Spleen (tissue), 11 donors: ENCODE data around the gene MYRF. TPM values are rescaled to one million over a fixed set of nuclear protein-coding genes. Genes with fewer than 3 reads are reported as not detected.
A peak's percentile ranks its signal among the peaks of the same experiment; 100 is the strongest.

Experiments used
- DNase-seq: peaks from one replicate; pipeline ENCODE4 v3.0.0-alpha.2; 2020
- H3K27ac ChIP-seq, 8 donors: fragments of 200-600 bp; sonication (generic) in 7 of 8; 1 replicate in 4 of 8; 2 replicates in 4 of 8; pipeline versions ENCODE4 v1.5.0 to v1.8.0; 2016 to 2021; ENCODE audit warnings: inconsistent platforms in 4 of 8, mild to moderate bottlenecking in 4 of 8, moderate library complexity in 1 of 8
- H3K27me3 ChIP-seq, 7 donors: fragments of 200-600 bp; sonication (generic) in 6 of 7; replicated peaks in 1 of 7; 1 replicate in 4 of 7; 2 replicates in 3 of 7; pipeline versions ENCODE4 v1.5.0 to v1.8.0; 2016 to 2021; ENCODE audit warnings: inconsistent platforms in 3 of 7, mild to moderate bottlenecking in 1 of 7
- H3K36me3 ChIP-seq, 6 donors: fragments of 200-600 bp; sonication (generic) in 5 of 6; 1 replicate in 4 of 6; 2 replicates in 2 of 6; pipeline versions ENCODE4 v1.5.0 to v1.8.0; 2016 to 2021; ENCODE audit warnings: inconsistent platforms in 2 of 6
- H3K4me1 ChIP-seq, 6 donors: fragments of 200-600 bp; sonication (generic) in 5 of 6; 1 replicate in 3 of 6; 2 replicates in 3 of 6; pipeline versions ENCODE4 v1.5.0 to v1.8.0; 2016 to 2021; ENCODE audit warnings: inconsistent platforms in 3 of 6
- H3K4me3 ChIP-seq, 8 donors: fragments of 200-600 bp; sonication (generic) in 7 of 8; 1 replicate in 4 of 8; 2 replicates in 4 of 8; pipeline versions ENCODE4 v1.5.0 to v1.8.0; 2016 to 2021; ENCODE audit warnings: inconsistent platforms in 4 of 8, mild to moderate bottlenecking in 4 of 8, moderate library complexity in 2 of 8
- H3K9me3 ChIP-seq, 8 donors: fragments of 200-600 bp; sonication (generic) in 7 of 8; 1 replicate in 4 of 8; 2 replicates in 4 of 8; pipeline versions ENCODE4 v1.5.0 to v1.8.0; 2016 to 2021; ENCODE audit warnings: inconsistent platforms in 4 of 8
- CTCF ChIP-seq, 11 experiments: fragments of 200-600 bp in 7 of 11; fragments of 450-650 bp in 4 of 11; sonication (generic) in 4 of 11; IDR thresholded peaks in 8 of 11; conservative IDR thresholded peaks in 3 of 11; 1 replicate in 7 of 11; 2 replicates in 4 of 11; pipeline versions ENCODE4 v1.4.0 to v1.8.0; 2016 to 2021; ENCODE audit warnings: antibody characterized with exemption in 11 of 11, inconsistent platforms in 4 of 11, mild to moderate bottlenecking in 1 of 11
- POLR2A ChIP-seq, 3 donors: fragments of 450-650 bp; IDR thresholded peaks; one replicate each; pipeline ENCODE4 v1.5.1; 2017; ENCODE audit warnings: antibody characterized with exemption in 3 of 3, mild to moderate bottlenecking in 1 of 3
- POLR2AphosphoS5 ChIP-seq, 3 donors: sonication (generic); formaldehyde crosslinking; IDR thresholded peaks; one replicate each; pipeline ENCODE4 v1.5.1; 2017; ENCODE audit warnings: antibody characterized with exemption in 3 of 3
- WGBS, 5 donors: extraction: QIAGEN DNeasy Blood & Tissue Kit in 3 of 5; methylation state at CpG; one replicate each; pipeline versions ENCODE4 v1.1.5 to v1.1.7; 2013 to 2018; 5-methylcytosine and 5-hydroxymethylcytosine counted together
- intact Hi-C: fragments of 100-400 bp; cut with DNase I; formaldehyde crosslinking; loops from one replicate; pipeline ENCODE4 v1.15.0; 2023; ENCODE audit warnings: low total_unique reads
- polyA plus RNA-seq, 3 donors: library from polyadenylated mRNA; stranded (reverse); fragments of 200-250 nt; gene quantifications; one replicate each; pipeline ENCODE4 v1.2.1, GENCODE V29; 2013
- total RNA-seq, 7 donors: library from RNA; depleted of rRNA in 3 of 7; stranded (reverse); fragments of >200 nt in 3 of 7; fragmentation: NEBNext Ultra II Directional in 4 of 7; extraction: Animal tissue kit (Norgen Biotek cat#: 25700) in 4 of 7; gene quantifications; one replicate each; pipeline versions ENCODE4 v1.1.0 to v1.2.1, GENCODE V29; 2016 to 2021
- donor health status: healthy with polysubstance abuse.
- donor health status: DM: no; HTN: no; CAD: no; lungs with moderate emphysema.
- donor health status: DM: no; HTN: no; CAD: no.
- donor health status: Bipolar disorder and iron deficiency.
- donor health status: healthy.
- donor health status: DM: no; HTN: no; CAD: no.
- donor health status: DM: yes; HTN: yes; CAD: no.

The MYRF gene
- total and polyA plus RNA-seq, 10 donors: 0.15 to 1.5 (median 0.55) TPM

DNA sequence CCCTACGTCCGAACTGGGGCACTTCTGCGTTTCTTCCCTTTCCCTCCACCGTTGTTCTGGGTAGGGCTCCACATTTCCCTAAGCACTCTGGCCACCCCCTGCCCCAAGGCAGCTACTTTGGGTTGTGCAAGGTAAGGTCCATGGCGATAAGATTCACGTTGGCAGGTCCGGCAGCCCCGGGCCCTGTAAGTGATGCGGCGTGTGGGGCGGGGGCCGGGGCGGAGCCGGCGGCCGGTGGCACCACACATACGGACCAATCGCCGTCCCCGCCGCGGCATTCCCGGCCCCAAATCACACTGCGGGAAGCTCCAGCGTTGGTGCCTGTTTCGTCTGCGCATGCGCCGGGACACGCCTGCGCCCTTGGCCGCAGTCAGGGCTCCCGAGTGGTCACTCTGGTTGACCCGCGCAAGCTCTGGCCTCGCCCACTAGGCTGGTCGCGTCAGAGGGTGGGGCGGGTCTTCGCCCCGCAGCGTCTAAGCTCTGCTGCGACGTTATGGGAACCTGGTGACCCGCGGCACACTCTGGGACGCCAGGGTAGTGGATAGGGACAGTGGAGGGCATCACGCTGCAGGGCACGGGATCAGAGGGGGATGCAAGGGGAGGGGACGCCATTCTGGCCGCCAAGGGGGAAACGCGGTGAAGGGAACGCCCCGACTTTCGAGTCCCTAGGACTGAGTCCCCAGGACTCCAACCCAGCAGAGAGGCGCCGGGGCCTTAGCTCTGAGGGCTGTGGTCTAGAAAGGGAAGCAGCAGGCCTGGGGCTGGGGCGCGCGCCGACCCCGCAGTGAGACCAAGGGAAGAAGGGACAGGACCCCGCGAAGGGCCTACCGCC, 62.7 kb downstream of the MYRF start:
- Histone ChIP-seq H3K36me3 (peaks cover 0 to 24% (median 2%) of the 10 kb centered on the region in 6 donors), H3K27ac (peak overlapping the region; percentile 77 to 95 (median 92)), H3K4me1 (peaks cover 3 to 39% (median 26%) of the 10 kb centered on the region in 6 donors), H3K9me3 (no peaks in the 10 kb centered on the region), H3K27me3 (peaks cover 0 to 34% (median 8%) of the 10 kb centered on the region in 7 donors), H3K4me3 (peak overlapping the region; percentile 56 to 85 (median 70))
- peak; percentile 94 for DNase-seq
- intact Hi-C loops: no loop called here
- WGBS, 5 donors: 1 to 3% (median 1%) methylated on average over 5 to 66 of the region's 66 CpGs
- peak in 2 of 3 donors; percentile 70 to 72 for TF ChIP-seq POLR2A (IDR thresholded peaks at IDR 0.05)
- TF ChIP-seq CTCF (IDR thresholded peaks at IDR 0.05 in 8 of 11, conservative IDR thresholded peaks at IDR 0.05 in 3 of 11): no peak
- TF ChIP-seq POLR2AphosphoS5 (IDR thresholded peaks at IDR 0.05): peak; percentile 95 to 98 (median 98)

DNA sequence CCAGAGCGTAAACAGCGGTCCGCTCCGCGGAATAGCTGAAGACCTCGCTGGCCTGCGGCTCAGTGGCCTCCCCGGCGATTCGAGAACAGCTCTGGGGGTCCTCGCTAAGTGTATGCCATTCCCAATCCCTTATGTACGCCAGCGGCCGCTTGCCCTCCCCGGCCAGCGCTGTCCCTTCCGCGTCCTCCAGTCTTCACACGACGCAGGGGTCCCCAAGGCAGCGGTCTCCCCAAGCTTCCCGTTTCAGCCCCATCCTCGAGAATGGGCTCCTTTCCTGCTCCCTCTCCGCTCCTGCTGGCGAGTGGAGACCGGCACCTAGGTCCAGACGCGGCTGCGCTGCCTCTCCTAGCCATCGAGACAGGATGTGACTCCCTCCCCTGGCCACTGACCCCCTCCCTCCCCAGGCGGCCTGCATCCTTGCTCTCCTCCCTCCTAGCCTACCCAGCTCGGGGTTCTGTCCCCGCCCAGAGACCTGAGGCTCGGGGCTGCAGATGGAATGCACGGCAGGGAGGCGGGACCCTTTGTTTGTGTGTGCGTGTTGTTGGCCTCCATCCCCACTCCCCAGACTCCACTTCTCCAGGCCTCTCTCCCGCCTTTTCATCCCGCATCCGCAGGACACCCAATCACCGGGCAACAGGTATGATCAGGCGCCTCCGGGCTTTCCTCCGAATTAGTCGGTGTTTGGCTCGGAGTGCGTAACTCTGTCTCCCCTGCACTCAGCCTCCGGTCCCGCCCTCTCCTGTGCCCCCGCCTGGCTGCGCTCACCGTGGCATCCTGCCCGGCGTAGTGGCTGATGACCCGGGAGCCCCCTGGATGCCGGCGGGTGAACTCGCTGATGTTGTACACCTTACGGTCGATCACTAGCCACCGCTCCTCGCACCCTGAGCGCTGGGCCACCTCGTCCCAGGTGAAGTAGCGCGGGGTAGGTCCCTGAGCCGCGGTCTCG, 63.6 kb downstream of the MYRF start:
- peak; percentile 87 for DNase-seq
- Histone ChIP-seq H3K4me1 (peaks cover 3 to 39% (median 26%) of the 10 kb centered on the region in 6 donors), H3K36me3 (peaks cover 0 to 16% (median 0%) of the 10 kb centered on the region in 6 donors), H3K27me3 (peaks cover 0 to 34% (median 8%) of the 10 kb centered on the region in 7 donors), H3K4me3 (peak overlapping the region; percentile 56 to 85 (median 70)), H3K9me3 (no peaks in the 10 kb centered on the region), H3K27ac (peak overlapping the region; percentile 77 to 95 (median 92))
- WGBS, 5 donors: 0 to 1% (median 0%) methylated on average over 36 to 69 of the region's 69 CpGs
- TF ChIP-seq POLR2AphosphoS5 (IDR thresholded peaks at IDR 0.05): peak in 2 of 3 donors; percentile 4 to 10
- no peak for TF ChIP-seq CTCF (IDR thresholded peaks at IDR 0.05 in 8 of 11, conservative IDR thresholded peaks at IDR 0.05 in 3 of 11)
- no peak for TF ChIP-seq POLR2A (IDR thresholded peaks at IDR 0.05)
- intact Hi-C loops: no loop called here

DNA sequence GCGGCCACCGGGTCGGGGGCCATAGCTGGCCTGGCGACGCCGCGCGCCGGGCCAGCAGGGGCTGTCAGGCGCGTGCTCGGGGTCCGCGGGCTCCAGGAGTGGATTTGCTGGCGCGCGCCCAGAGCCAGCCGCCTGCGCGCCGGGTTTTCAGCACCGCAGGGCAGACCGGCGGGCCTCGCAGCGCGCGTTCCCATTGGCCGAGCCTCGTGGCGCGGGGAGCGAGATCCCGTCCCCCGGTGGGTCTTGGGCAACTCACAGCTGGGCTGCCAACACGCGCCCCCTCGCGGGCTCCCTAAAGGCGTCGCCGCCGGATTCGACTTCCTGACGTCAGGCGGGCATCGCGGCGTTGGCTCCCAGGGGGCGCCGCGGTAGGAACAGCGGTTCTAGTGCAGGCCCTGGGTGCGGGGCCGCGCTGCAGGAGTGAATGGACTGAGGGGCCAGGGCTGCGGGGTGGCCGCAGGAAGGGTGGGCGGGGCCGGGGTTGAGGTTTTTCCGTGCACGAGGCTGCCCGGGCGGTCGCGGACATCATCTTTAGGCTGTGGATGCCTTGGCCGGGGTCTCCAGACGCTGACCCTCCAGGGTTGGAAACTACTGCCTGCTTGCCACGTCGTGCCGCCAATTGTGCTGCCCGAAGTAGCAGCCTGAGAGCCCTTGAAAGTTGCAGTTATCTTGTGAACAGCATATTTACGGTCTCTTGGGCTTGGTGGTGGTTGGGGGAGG, 64.5 kb downstream of the MYRF start, which contains the start of gene FADS1:
Gene FADS1 (minus strand): TSS at position 268 of the 720 bp plus-strand sequence. CDS start 74 bp downstream, at position 194.
- peaks cover 0 to 34% (median 8%) of the 10 kb centered on the region in 7 donors for H3K27me3 ChIP-seq
- no peaks in the 10 kb centered on the region for H3K9me3 ChIP-seq
- peak; percentile 92 for DNase-seq
- peaks cover 0 to 7% (median 0%) of the 10 kb centered on the region in 6 donors for H3K36me3 ChIP-seq
- H3K4me1 ChIP-seq: peaks cover 3 to 39% (median 26%) of the 10 kb centered on the region in 6 donors
- peak in 10 of 11 experiments; percentile 14 to 78 (median 58) for TF ChIP-seq CTCF (IDR thresholded peaks at IDR 0.05 in 8 of 11, conservative IDR thresholded peaks at IDR 0.05 in 3 of 11)
- peak; percentile 63 to 89 (median 84) for TF ChIP-seq POLR2AphosphoS5 (IDR thresholded peaks at IDR 0.05)
- no peak for TF ChIP-seq POLR2A (IDR thresholded peaks at IDR 0.05)
- 0 to 1% (median 1%) methylated on average over 26 to 73 of the region's 73 CpGs for WGBS, 5 donors
- H3K27ac ChIP-seq: peak within 1 kb of the TSS; percentile 77 to 95 (median 92)
- peak within 1 kb of the TSS; percentile 56 to 85 (median 70) for H3K4me3 ChIP-seq
- intact Hi-C loops: no loop called here
